ENCODE results near the gene HOXB6.

Gene HOXB6

DNA sequence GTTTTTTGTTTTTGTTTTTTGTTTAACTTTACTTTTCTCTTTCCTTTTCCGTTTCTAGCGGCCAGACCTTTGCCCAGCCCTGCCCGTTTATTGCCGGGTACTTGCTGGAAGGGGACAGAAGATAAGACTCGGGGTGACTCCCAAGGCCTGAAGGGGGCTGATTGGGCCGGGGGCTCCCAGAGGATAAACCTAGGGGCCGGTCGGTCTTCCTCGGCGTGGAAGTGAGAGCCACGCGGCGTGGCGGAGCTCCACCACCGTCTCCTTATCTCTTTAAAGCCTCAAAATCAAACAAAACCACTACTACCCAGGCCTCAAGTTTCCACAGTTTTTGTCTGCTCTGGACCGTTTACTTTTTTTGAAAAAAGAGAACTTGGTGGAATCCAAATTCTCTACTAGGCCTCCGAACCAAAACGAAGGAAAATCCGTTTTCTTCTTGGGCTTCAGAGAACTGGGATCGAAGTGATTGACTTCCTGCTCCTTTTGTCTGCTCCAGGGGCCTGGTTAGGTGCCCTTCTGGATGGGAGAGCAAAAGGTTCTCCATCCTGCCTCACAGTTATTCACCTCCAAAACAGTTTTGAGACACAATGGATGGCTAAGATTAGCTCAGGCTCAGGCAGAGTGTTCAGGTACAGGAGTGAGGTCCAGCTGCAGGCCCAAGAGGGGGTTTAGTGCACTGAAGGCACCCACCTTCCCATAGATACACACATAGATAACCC, 29.9 kb upstream of the HOXB6 start (continued):
- no peak for TF ChIP-seq ISL1 (CRISPR knock-in tag; IDR thresholded peaks at IDR 0.05)
- no peak for TF ChIP-seq PPARA (CRISPR knock-in tag; IDR thresholded peaks at IDR 0.05; ENCODE audit: borderline replicate concordance)
- no peak for TF ChIP-seq ZFP3 (CRISPR knock-in tag; IDR thresholded peaks at IDR 0.05)
- TF ChIP-seq ZFP30 (CRISPR knock-in tag; IDR thresholded peaks at IDR 0.05), result no peak

DNA sequence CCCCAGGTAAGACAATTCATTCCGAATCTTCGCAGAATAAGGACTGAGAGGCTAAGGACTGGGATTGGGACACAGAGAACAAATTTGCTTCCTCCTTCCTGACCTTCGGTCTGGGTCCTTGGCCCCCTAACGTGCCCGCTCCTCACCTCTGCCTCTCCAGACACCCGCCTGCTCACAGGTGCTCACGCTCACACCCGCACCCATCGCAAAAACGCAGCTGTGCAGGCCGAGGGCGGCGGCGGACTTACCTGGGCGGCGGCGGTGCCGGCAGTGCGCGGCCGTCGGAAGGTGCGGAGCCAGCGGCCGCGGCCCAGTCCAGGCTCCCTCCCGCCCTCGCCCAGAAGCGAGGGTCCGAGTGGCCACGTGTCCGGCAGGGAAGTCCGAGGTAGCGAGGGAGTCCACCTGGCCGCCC, 28.5 kb upstream of the HOXB6 start:
- no peak for ATAC-seq
- TF ChIP-seq PPARA (CRISPR knock-in tag; IDR thresholded peaks at IDR 0.05; ENCODE audit: borderline replicate concordance) (no peak), POU6F1 (CRISPR knock-in tag; IDR thresholded peaks at IDR 0.05; ENCODE audit: borderline replicate concordance, low read depth) (no peak), RARB (CRISPR knock-in tag; IDR thresholded peaks at IDR 0.05) (no peak), ZFP30 (CRISPR knock-in tag; IDR thresholded peaks at IDR 0.05) (no peak), TSHZ2 (CRISPR knock-in tag; IDR thresholded peaks at IDR 0.05) (no peak), ISL1 (CRISPR knock-in tag; IDR thresholded peaks at IDR 0.05) (no peak), ZNF565 (CRISPR knock-in tag; conservative IDR thresholded peaks at IDR 0.05; ENCODE audit: low read depth) (no peak), TCF4 (CRISPR knock-in tag; IDR thresholded peaks at IDR 0.05; ENCODE audit: borderline replicate concordance) (no peak)

GRCh38 chr17:48632579-48633265, 27.9 kb upstream of the HOXB6 start:
- ATAC-seq, result no peak

More at GRCh38 chr17:48632579-48633265, 27.9 kb upstream of the HOXB6 start:
- TF ChIP-seq CREB5 (CRISPR knock-in tag; IDR thresholded peaks at IDR 0.05; ENCODE audit: low read depth) (no peak), ZNF565 (CRISPR knock-in tag; conservative IDR thresholded peaks at IDR 0.05; ENCODE audit: low read depth) (no peak), ZFP30 (CRISPR knock-in tag; IDR thresholded peaks at IDR 0.05) (no peak), BACH2 (CRISPR knock-in tag; IDR thresholded peaks at IDR 0.05; ENCODE audit: borderline replicate concordance) (no peak)
- TF ChIP-seq, protein P1, sequence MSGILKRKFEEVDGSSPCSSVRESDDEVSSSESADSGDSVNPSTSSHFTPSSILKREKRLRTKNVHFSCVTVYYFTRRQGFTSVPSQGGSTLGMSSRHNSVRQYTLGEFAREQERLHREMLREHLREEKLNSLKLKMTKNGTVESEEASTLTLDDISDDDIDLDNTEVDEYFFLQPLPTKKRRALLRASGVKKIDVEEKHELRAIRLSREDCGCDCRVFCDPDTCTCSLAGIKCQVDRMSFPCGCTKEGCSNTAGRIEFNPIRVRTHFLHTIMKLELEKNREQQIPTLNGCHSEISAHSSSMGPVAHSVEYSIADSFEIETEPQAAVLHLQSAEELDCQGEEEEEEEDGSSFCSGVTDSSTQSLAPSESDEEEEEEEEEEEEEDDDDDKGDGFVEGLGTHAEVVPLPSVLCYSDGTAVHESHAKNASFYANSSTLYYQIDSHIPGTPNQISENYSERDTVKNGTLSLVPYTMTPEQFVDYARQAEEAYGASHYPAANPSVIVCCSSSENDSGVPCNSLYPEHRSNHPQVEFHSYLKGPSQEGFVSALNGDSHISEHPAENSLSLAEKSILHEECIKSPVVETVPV (CRISPR knock-in tag; IDR thresholded peaks at IDR 0.05), result no peak
- TF ChIP-seq, protein P2, sequence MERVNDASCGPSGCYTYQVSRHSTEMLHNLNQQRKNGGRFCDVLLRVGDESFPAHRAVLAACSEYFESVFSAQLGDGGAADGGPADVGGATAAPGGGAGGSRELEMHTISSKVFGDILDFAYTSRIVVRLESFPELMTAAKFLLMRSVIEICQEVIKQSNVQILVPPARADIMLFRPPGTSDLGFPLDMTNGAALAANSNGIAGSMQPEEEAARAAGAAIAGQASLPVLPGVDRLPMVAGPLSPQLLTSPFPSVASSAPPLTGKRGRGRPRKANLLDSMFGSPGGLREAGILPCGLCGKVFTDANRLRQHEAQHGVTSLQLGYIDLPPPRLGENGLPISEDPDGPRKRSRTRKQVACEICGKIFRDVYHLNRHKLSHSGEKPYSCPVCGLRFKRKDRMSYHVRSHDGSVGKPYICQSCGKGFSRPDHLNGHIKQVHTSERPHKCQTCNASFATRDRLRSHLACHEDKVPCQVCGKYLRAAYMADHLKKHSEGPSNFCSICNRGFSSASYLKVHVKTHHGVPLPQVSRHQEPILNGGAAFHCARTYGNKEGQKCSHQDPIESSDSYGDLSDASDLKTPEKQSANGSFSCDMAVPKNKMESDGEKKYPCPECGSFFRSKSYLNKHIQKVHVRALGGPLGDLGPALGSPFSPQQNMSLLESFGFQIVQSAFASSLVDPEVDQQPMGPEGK (CRISPR knock-in tag; IDR thresholded peaks at IDR 0.05; ENCODE audit: borderline replicate concordance), result no peak

All from SK-N-SH treated with all-trans-retinoic acid at 6 μM for 48 hours (cell line).